Neuronal stem cell (in vitro differentiated cells): ENCODE results near the gene ST7. TPM values are rescaled to one million over a fixed set of nuclear protein-coding genes. Genes with fewer than 3 reads are reported as not detected.

ENCODE experiments used
- DNase-seq: peaks from one replicate; pipeline ENCODE4 v3.0.0-alpha.2; 2013; ENCODE audit warnings: low spot score
- H2AFZ ChIP-seq: one replicate; pipeline ENCODE4 v1.6.1; 2013; ENCODE audit warnings: mild to moderate bottlenecking, low read length, inconsistent platforms
- H2AK5ac ChIP-seq: 2 replicates; pipeline ENCODE4 v1.6.1; 2013; ENCODE audit warnings: low read depth, mild to moderate bottlenecking, inconsistent platforms, low read length, moderate library complexity, mixed read lengths
- H2BK120ac ChIP-seq: 2 replicates; pipeline ENCODE4 v1.6.1; 2013; ENCODE audit warnings: low read depth, mild to moderate bottlenecking, inconsistent platforms, low read length, moderate library complexity, mixed read lengths
- H2BK12ac ChIP-seq: one replicate; pipeline ENCODE4 v1.6.1; 2013; ENCODE audit warnings: low read length, inconsistent platforms
- H2BK15ac ChIP-seq: 2 replicates; pipeline ENCODE4 v1.6.1; 2013; ENCODE audit warnings: mild to moderate bottlenecking, low read length, inconsistent platforms, mixed read lengths
- H2BK5ac ChIP-seq: one replicate; pipeline ENCODE4 v1.6.1; 2013; ENCODE audit warnings: inconsistent platforms, mild to moderate bottlenecking, low read length, moderate library complexity
- H3K14ac ChIP-seq: one replicate; pipeline ENCODE4 v1.6.1; 2013; ENCODE audit warnings: low read length, inconsistent platforms
- H3K18ac ChIP-seq: 2 replicates; pipeline ENCODE4 v1.6.1; 2013; ENCODE audit warnings: low read length, inconsistent platforms
- H3K23ac ChIP-seq: 2 replicates; pipeline ENCODE4 v1.6.1; 2013; ENCODE audit warnings: low read depth, mild to moderate bottlenecking, mixed read lengths, low read length, inconsistent platforms; ENCODE audit not compliant: poor library complexity
- H3K27ac ChIP-seq: replicated peaks from 3 replicates; pipeline ENCODE4 v1.5.1; 2013; ENCODE audit warnings: low read length, inconsistent platforms
- H3K27me3 ChIP-seq, 3 experiments: 2 replicates each; pipeline ENCODE4 v1.6.1; 2013; ENCODE audit warnings: low read length in 3 of 3, mild to moderate bottlenecking in 2 of 3, inconsistent platforms in 1 of 3, low read depth in 1 of 3, mixed read lengths in 1 of 3, moderate library complexity in 1 of 3; ENCODE audit not compliant: control insufficient read depth in 3 of 3, insufficient read depth in 3 of 3
- H3K36me3 ChIP-seq, 2 donors: replicated peaks in 1 of 2; 2 replicates each; pipeline ENCODE4 v1.6.1; 2013; ENCODE audit warnings: low read length in 2 of 2; ENCODE audit not compliant: control insufficient read depth in 2 of 2, insufficient read depth in 2 of 2
- H3K4ac ChIP-seq: 2 replicates; pipeline ENCODE4 v1.6.1; 2013; ENCODE audit warnings: inconsistent platforms, mild to moderate bottlenecking, low read length, moderate library complexity
- H3K4me1 ChIP-seq, 2 donors: 1 replicate in 1 of 2; 2 replicates in 1 of 2; pipeline ENCODE4 v1.6.1; 2013; ENCODE audit warnings: low read length in 2 of 2, low read depth in 1 of 2; ENCODE audit not compliant: control insufficient read depth in 2 of 2, insufficient read depth in 1 of 2
- H3K4me2 ChIP-seq: one replicate; pipeline ENCODE4 v1.6.1; 2013; ENCODE audit warnings: mild to moderate bottlenecking, low read length, inconsistent platforms; ENCODE audit not compliant: insufficient read depth, poor library complexity, severe bottlenecking
- H3K4me3 ChIP-seq, 2 donors: 2 replicates each; pipeline ENCODE4 v1.5.1; 2013; ENCODE audit warnings: low read length in 2 of 2, mild to moderate bottlenecking in 2 of 2, inconsistent platforms in 1 of 2, moderate library complexity in 1 of 2
- H3K79me1 ChIP-seq: one replicate; pipeline ENCODE4 v1.6.1; 2013; ENCODE audit warnings: low read depth, mild to moderate bottlenecking, inconsistent platforms, low read length, moderate library complexity
- H3K9ac ChIP-seq: one replicate; pipeline ENCODE4 v1.6.1; 2013; ENCODE audit warnings: mild to moderate bottlenecking, low read depth, low read length, inconsistent platforms; ENCODE audit not compliant: poor library complexity
- H3K9me3 ChIP-seq, 2 donors: replicated peaks in 1 of 2; 2 replicates each; pipeline versions ENCODE3 to v1.6.1; 2013; ENCODE audit warnings: low read length in 2 of 2, mild to moderate bottlenecking in 2 of 2, inconsistent platforms in 1 of 2, low read depth in 1 of 2, mixed read lengths in 1 of 2, moderate library complexity in 1 of 2; ENCODE audit not compliant: control insufficient read depth in 2 of 2, insufficient read depth in 1 of 2
- H4K8ac ChIP-seq: one replicate; pipeline ENCODE4 v1.6.1; 2013; ENCODE audit warnings: low read depth, mild to moderate bottlenecking, inconsistent platforms, low read length, moderate library complexity
- H4K91ac ChIP-seq: one replicate; pipeline ENCODE4 v1.6.1; 2013; ENCODE audit warnings: low read length, low read depth, mild to moderate bottlenecking, inconsistent platforms; ENCODE audit not compliant: poor library complexity
- WGBS, 2 donors: extraction: QIAGEN DNeasy Blood & Tissue Kit; methylation state at CpG; one replicate each; pipeline ENCODE4 v1.1.7; 2013; ENCODE audit warnings: missing lambda C conversion rate in 2 of 2, mixed read lengths in 1 of 2; ENCODE audit not compliant: insufficient read length in 2 of 2, insufficient replicate concordance in 1 of 2; ENCODE audit errors: extremely low coverage in 2 of 2; 5-methylcytosine and 5-hydroxymethylcytosine counted together
- small RNA-seq: library from polyadenylated mRNA; stranded (forward); fragments of <200 nt; extraction: miRNeasy Mini kit (QIAGEN cat#:217004); gene quantifications from one replicate; pipeline ENCODE3, GENCODE V24; 2013; ENCODE audit not compliant: insufficient read depth

ST7 gene

DNA sequence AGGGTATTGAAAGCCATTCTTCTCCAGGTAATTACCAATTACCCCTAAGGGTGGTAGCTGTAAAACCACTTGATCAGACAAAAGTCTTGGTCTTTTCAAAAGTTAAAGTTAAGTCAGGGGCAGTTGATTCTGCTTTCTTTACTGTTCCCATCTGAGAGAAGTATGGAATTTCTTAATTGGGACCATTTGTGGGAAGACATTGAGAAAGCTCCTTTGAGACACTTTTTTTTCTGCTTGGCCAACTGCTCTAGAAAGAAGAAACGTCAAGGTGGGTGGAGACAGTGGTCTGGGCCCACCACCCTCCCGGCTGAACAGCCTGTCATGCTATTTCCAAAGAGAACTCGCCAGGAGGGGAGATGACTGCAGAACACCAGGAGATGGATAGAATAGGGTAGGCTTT, 324.3 kb downstream of the ST7 start:
- Histone ChIP-seq H3K27ac (no peak overlapping the region), H3K4me3 (no peak overlapping the region), H3K4ac (no peak overlapping the region), H4K8ac (no peak overlapping the region), H3K4me2 (no peak overlapping the region), H3K14ac (no peak overlapping the region), H3K27me3 (peaks cover 0 to 30% (median 2%) of the 10 kb centered on the region in 3 experiments), H3K4me1 (peaks cover 0 to 3% of the 10 kb centered on the region in 2 donors), H2BK120ac (no peak overlapping the region), H3K9ac (no peak overlapping the region), H2AK5ac (no peak overlapping the region), H2BK15ac (no peak overlapping the region), H3K18ac (no peak overlapping the region), H2AFZ (no peak overlapping the region), H2BK12ac (no peak overlapping the region), H3K23ac (no peak overlapping the region), H4K91ac (no peak overlapping the region), H2BK5ac (no peak overlapping the region), H3K9me3 (no peaks in the 10 kb centered on the region), H3K36me3 (no peaks in the 10 kb centered on the region), H3K79me1 (no peaks in the 10 kb centered on the region)
- no peak for DNase-seq
- no CpG with 5 or more reads among the region's 3 CpGs for WGBS, 2 donors

DNA sequence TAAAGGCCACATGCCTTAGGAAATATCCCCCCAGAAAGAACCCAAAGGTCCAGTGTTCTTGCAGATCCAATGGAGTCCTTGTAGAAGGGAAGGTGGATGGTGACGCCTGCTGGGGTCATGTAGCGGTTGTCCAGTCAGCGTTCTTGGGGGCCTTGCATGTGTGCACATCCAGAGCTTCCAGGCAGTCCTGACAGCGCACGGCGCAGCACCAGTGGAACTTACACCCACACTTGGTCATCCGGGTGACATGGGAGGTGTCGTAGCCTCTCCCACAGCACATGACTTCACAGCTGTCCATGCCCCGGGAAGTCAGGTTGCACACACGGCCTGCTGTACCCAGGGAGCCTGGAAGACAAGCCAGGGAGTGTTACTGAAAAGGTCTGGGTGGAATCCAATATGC, 324.7 kb downstream of the ST7 start:
- DNase-seq, result no peak
- Histone ChIP-seq H4K91ac (no peak overlapping the region), H2BK120ac (no peak overlapping the region), H3K4me3 (no peak overlapping the region), H2AFZ (no peak overlapping the region), H2AK5ac (no peak overlapping the region), H3K79me1 (no peaks in the 10 kb centered on the region), H3K18ac (no peak overlapping the region), H3K4me2 (no peak overlapping the region), H3K4me1 (peaks cover 0 to 6% of the 10 kb centered on the region in 2 donors), H3K36me3 (no peaks in the 10 kb centered on the region), H3K23ac (no peak overlapping the region), H3K14ac (no peak overlapping the region), H2BK5ac (no peak overlapping the region), H3K27me3 (peaks cover 0 to 30% (median 2%) of the 10 kb centered on the region in 3 experiments), H3K9ac (no peak overlapping the region), H2BK12ac (no peak overlapping the region), H3K4ac (no peak overlapping the region), H4K8ac (no peak overlapping the region), H3K27ac (no peak overlapping the region), H3K9me3 (no peaks in the 10 kb centered on the region), H2BK15ac (no peak overlapping the region)
- no CpG with 5 or more reads among the region's 10 CpGs for WGBS, 2 donors

DNA sequence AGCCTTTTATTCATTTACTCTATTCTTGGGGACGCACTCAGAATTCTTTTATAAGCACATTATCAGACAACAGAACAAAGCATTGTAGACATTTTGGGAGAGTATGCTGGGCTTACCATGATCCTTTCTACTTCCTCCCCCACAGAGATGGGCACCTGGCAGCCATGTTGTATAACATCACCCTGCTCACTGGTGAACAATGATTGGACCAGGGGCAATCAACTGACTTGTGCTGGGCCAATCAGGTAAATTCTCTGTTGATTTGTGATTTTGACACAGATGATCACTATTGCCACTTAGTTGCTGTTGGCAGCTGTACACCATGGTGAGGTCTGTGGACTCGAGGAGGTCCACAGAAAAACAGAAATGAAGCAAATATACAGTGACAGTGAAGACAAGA, 325.9 kb downstream of the ST7 start:
- no peak overlapping the region for H2BK5ac ChIP-seq
- no peak overlapping the region for H3K4me2 ChIP-seq
- H3K18ac ChIP-seq, result no peak overlapping the region
- no peak overlapping the region for H3K27ac ChIP-seq
- H3K79me1 ChIP-seq, result no peaks in the 10 kb centered on the region
- H3K4me3 ChIP-seq, result no peak overlapping the region
- WGBS, 2 donors, result no CpG with 5 or more reads among the region's 2 CpGs
- DNase-seq, result no peak
- no peak overlapping the region for H2BK15ac ChIP-seq
- H4K91ac ChIP-seq, result no peak overlapping the region
- H4K8ac ChIP-seq, result no peak overlapping the region
- peaks cover 2 to 6% of the 10 kb centered on the region in 2 donors for H3K4me1 ChIP-seq
- H3K9ac ChIP-seq, result no peak overlapping the region
- H2AFZ ChIP-seq, result no peak overlapping the region
- no peaks in the 10 kb centered on the region for H3K36me3 ChIP-seq
- no peaks in the 10 kb centered on the region for H3K9me3 ChIP-seq
- H2BK120ac ChIP-seq, result no peak overlapping the region
- H2BK12ac ChIP-seq, result no peak overlapping the region
- no peak overlapping the region for H3K4ac ChIP-seq
- no peak overlapping the region for H2AK5ac ChIP-seq
- peaks cover 0 to 29% (median 2%) of the 10 kb centered on the region in 3 experiments for H3K27me3 ChIP-seq
- no peak overlapping the region for H3K14ac ChIP-seq
- H3K23ac ChIP-seq, result no peak overlapping the region

Small RNA genes within 50 kb of the gene (small RNA-seq; reads per million reads assigned to genes)
- gene AC002542.1, result not detected
- not detected for gene MTCYBP6
- gene RF00019, result not detected
- gene RF02179, result not detected
- gene RF02180, result not detected
- gene RF02181, result not detected
- gene RF02183, result not detected
- not detected for gene RF02184
- gene RF02185, result not detected
- not detected for gene RF02188
- gene RNA5SP239, result not detected
